RPMI8226 (cell line): ENCODE results near the gene DACH1.
"Not testable (repeated sequence)": the region's sequence is repeated elsewhere in the genome, so short reads cannot be mapped to it uniquely, and the experiment has no call there.

Experiments
- DNase-seq: peaks from one replicate; pipeline ENCODE4 v3.0.0-alpha.2; 2015

Gene DACH1

DNA sequence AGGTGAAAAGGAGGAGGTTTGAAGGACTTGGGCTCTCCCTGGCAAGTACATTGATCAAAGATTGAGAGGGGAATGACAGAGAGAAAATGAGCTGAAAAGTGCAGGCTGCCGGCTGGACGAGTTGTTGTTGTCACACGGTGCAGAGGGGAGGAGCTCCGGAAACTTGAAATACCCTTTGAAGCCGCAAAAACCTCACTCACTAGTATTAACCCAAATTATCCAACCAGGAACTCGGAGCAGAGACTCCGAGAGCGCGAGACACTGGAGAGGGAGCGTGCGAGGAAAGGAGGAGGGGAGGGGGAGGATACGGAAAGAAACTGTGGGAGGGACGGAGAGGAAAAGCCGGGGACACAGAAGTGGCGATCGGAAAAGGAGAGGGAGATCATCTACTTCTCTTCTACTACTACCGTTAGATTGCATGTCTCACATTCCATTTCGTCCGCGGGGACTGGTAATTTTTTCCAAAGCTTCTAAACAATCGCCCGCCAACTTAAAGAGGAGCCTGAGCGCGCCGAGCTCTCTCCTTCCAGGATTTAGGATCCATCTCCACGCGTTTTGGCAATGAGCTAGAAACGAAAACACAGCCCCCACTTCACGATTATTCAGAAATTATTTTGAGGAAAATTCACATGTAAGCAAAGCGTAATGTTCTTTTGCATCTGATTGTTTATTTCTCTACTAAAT, at the start of gene DACH1:
Gene DACH1, minus strand, starts transcription at position 74 of the 684 bp plus-strand sequence.
- DNase-seq, result peak; percentile 15

DNA sequence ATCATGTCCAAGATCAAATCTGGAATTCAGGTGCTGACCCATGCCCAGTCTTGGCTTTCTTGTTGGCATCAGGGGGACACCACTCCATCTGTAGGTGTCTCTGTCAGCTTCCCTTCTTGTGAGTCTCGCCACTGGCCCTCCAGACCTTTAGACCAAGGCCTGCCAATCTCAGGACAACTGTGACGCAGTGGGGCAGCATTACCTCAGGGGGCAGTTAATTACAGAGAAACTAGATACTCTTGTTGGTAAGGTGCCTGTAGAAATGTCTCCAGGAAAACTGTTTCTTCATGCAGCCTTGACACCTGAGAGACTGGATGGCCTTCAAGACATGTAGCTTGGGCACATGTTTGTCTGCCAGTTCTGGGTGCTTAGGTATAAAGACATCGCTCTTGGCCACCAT, 46.7 kb upstream of the DACH1 start:
- DNase-seq, result no peak

DNA sequence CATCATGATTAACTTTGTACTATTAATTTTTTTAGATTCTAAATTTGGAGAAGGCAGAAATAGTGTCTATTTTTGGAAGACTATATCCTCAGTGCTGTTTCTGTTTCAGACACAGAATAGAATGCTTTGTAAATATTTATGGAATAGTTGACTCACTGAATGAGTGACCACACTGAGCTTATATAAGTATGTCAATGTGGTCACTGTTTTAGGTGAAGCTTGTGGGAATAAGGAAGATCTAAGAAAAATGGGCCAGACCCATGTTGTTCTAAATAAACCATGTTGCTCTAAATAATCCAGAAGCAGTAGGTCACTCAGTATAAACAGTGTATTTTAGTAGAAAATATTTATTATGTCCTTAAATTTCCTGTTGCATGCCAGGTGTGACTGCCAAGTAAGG, 45.5 kb upstream of the DACH1 start:
- DNase-seq, result no peak

DNA sequence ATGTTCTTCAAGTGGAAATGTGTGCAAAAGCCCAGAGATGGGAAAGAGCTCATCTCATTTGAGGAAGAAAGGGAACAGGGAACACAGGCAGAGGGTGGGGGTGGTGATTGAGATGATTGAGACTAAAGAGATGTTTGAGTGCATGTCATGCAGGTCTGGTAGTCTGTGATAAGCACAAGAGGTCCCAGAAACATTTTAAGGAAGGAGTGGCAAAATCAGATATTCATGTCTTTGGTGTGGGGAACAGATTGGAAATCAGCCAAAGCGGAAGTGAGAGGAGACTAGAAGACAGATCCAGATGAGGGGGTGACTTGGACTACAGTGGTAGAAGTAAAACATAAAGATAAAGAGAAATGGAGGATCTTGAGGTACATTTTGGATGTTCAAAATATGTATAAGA, 39.4 kb upstream of the DACH1 start:
- no peak for DNase-seq

DNA sequence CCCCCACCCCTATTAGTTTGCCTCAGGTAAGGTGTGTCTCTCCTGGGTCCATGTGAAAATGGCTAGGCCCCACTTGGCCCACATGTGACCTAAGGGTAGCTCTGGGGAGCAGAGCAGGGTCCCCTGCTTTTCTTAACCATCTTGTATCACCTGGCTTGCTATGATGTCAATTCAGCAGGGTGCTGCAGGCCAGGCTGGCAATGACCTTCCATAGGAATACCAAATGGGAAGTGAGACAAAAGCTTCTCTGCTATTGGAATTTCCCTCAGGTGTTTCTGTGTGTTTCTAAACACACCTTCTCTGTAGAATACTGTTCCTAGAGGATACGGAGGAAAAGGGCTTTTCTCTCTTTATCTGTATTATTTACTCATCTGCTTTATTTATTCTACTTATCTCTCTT, 35.7 kb upstream of the DACH1 start:
- DNase-seq, result no peak

DNA sequence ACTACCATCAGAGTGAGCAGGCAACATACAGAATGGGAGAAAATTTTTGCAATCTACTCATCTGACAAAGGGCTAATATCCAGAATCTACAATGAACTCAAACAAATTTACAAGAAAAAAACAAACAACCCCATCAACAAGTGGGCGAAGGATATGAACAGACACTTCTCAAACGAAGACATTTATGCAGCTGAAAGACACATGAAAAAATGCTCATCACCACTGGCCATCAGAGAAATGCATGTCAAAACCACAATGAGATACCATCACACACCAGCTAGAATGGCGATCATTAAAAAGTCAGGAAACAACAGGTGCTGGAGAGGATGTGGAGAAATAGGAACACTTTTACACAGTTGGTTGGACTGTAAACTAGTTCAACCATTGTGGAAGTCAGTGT, 26.5 kb upstream of the DACH1 start:
- not testable (repeated sequence) for DNase-seq

DNA sequence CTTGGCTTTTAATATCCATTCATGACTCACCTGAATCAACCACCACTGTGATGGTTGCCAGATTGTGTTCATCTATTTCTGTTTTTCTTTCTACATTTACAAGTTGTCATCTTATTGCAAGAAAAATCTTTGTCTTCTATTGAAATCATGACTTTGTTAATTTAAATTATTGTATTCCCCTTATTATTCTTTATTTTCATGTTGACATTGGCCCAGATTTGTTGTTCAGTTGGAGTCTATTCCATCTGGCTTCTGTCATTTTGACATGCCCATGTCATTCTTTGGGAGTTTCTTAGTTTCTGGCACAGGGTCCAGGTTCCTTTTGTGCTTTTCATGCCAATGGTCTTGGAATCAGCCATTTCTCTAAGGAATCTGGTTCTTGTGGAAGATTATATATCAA, 19.9 kb upstream of the DACH1 start:
- DNase-seq, result no peak

DNA sequence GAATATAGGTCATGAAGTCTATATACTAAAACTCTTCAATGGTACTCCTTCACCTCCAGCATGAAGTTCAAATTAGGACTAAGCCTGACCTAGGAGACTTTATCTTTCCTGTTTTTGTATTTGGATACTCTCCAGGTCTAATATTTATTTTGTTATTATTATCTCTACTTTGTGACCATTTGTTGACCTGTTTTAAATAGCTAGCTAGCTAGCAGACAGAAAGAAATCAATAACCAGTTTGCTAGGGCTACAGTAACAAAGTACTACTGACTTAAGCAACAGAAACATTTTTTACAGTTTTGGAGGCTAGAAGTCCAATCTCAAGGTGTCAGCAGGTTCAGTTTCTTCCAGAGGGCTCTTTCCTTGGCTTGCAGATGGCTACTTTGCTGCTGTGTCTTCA, 15.1 kb upstream of the DACH1 start:
- DNase-seq, result no peak

DNA sequence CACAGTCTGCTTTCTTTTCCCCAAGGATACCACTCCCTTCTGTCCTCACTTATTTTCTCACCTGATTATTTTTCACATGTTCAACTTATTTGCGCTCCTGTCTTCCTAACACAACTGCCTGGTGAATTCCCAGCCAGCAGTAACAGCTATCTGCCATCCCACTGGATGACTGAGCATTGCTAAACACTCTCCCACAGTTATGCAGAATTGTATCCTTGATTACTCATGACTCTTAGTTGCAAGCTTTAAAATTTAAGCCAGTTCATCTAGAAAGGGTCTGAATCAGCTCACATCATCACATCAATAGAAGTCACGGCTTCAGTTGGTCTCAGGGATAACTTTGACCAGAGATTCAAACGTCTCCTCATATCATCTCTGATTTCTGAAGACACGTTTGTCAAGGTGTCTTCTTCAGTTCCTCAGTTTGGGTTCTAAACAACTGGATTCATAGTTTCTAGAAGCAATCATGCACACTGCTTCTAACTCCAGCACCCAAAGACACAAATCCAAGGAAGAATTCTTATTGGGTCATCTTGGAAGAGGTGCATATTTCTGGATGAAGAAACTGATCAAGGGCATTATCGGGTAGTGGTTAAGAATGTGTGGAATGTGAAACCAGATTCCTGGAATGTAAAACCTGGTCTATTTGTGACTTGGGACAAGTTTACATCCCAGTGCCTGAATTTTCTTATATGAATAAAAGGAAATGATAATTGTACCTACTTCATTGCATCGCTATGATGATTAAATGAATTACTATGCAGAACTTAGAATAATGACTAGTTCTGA, 13.9 kb upstream of the DACH1 start:
- DNase-seq, result no peak

DNA sequence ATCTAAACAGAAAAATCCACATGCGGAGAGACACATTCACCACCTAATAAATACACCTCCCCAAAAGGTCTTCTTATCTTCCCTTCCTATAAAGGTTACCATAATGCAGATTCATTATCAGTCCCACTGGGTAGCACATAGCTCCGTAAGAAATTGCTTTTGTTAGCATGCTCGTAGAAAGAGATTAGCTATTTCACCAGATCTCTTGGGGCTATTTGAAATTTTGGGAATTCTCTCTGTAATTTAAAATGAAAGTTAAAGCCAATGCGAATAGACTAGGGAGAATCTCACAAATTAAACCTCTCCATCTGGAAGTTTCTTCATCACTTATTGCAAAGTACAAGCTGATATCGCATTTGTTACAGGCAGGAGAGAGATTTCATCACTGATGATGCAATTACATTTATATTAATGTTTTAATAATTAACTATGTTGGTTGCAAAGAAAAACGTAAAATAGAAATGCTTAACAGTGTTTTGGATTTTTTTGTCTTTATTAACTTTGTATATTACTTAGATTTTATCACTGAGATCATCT, 12.9 kb upstream of the DACH1 start:
- no peak for DNase-seq

DNA sequence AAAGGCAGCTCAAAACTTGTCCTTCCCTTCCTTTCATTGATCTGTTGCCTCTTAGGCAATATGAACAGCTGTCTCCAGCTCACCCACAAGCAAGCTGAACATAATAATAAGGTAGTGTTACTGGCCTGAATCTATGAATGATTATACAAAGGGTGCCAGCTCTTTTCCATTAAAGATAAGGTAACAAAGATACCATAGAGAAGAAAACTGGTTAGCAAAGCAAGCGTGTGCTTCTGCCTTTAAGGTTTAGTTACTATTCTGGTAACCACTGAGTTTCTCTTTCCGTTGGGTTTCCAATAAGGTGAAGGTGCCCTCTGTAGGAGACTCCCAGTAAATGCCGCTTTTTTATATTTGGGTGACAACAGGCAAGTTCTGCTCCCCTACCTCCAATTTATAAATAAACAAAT, 12.1 kb upstream of the DACH1 start:
- peak; percentile 19 for DNase-seq

DNA sequence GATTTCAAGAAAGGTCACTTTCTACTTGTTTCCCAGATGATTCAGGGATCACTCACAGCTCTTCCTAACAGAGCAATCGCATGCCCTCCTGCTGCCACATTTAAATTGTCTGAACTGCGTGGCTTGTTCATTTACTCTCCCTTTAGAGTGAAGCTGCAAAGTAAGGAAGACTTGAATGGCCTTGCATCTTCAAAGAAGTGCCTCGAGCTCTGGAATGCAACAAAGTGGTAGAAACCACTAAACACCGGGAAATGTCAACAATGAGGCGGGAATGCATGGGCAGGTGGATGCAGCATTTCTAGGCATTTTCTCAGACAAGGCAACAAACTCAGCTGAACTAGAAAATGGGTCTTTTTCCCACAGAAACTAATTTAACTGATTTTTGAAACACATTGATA, 10.3 kb upstream of the DACH1 start:
- no peak for DNase-seq

DNA sequence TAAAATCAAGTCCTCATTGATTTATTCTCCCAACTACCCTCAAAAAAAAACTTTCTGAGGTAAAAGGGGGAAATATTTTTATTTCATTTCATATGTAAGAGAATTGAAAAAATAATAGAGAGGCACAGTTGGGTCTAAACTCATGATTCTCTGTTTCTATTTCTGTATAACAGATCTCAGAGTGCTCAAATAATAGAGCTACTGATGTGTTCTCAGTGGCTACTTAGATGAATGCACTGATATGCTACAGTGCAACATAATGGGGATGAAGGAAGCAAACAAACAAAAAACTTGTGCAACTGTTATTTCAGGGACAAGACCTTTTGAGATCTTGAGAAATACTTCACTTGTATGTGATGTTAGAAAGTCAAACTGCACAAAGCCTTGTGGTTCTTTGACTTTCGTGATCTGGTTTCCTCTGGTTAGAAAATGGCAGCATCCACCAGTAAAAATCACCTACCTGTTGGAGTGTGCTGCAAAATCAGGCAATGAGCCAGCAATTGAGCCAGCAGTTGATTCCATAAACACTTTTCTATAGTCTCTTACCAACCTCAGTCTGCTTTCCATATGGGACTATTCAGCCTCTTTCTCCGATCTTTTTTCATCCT, 9.7 kb upstream of the DACH1 start:
- no peak for DNase-seq

DNA sequence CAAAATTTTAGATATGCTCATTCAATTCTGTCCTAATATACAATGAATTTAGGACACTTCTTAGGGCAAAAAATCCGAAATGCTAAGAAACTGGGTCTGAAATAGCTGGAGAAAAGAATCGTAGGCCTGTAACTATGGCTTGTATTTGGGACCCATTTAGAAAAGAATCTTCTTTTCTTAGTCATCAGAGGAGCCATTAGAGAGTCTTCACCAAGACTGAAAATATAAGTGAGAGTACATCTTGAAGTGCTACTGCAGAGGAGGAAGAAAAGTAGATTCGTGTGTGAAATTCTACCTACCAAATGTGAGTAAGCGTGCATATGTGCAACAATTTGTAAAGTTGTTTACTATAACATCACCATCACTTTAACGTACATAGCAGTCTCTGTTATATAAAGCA, 8.8 kb upstream of the DACH1 start:
- DNase-seq, result no peak

DNA sequence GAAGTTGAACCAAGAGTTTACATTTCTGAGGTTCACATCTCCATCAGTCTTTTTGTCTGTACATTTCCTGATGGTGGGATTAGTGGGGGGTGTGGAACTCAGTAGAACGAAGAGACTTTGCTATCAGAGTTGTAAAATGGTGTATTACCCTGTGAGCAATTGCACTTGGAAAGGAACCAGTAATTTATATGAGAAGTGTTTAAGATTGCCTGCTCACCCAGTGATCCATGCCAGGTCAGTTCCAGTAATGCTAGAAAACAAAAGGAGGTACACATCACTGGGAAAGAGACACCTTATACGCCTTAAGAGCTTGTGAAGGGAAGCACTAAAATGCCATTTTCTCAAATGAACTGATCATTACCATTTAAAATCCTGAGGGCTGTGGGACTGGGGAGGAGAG, 7.5 kb upstream of the DACH1 start:
- no peak for DNase-seq

DNA sequence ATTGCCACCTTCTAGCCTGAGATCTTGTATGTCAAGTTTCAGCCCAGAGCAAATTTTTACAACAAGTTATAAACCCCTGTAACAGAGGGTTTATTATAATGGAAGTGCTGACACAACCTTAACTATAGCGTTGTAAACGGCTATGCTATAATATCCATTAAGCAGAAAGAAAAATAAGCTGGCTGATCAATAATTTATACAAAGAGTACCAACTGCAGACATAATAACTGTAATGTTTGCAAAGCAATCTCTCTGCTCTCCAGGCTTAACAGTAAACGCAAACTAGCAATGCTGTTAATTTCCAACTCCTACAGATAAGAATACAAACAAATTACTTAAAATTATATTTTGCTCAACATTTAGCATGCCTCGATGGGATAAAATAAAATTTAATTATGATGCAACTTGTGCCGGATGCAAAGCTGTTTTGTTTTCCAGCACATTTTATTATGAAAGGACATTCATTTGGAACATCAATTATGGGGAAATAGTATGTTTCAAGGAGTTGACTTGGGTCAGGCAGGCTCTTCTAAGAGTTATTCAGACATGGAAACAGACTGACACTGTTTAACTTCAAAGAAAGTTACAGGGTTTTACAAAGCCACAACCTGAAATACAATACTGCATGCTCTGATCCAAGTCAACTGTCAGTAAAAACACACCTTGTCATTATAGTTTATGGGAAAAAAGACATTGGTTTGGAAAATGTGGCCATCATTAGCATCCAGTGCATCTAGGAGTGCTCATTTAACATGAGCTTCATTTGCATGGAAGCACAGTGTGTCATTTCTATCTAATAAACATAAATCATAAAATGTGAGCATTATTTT, 6.6 kb upstream of the DACH1 start:
- no peak for DNase-seq

DNA sequence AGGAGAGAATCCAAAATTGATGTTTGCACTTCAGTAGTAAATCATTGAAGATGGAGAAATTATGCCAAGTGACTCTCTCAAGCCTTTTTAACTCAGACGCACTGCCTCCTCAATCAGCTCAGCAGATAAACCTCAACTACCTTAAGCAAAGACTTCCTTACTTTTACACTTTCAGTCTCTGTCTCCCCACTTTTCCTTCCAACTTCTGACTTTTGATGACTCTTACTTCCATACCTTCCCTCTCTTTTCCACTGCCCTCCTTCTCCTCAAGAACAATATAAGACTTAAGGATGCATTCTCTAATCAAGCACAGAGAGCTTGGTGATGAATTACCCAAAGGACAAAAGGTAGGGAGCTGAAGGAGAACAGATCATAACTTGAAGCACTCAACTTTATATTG, 4.8 kb upstream of the DACH1 start:
- no peak for DNase-seq

DNA sequence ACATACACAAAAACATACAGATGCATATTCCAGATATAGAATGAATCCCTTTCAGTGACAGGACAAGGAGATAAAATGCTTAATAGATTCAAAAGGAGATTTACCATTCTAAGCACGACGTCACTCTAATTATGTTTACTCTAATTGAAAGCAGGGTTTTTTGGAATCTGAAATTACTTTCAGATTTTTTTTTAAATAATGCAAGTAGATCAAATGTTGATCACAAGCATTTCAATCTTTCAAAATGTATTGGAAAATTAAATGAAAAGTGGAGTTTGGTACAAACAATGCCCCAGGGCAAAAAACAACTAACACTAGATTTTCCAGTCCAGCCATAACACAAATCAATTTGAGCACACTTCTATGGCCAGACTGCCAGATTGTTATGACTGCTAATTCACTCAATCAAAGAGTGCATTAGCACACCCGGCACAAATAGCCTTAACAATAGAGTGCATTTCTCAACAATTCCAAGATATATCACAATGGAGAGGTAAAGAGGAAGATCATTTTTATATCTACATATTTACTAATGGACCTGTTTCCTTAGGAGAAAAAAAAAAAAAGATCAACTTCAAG, 4.3 kb upstream of the DACH1 start:
- DNase-seq, result no peak

DNA sequence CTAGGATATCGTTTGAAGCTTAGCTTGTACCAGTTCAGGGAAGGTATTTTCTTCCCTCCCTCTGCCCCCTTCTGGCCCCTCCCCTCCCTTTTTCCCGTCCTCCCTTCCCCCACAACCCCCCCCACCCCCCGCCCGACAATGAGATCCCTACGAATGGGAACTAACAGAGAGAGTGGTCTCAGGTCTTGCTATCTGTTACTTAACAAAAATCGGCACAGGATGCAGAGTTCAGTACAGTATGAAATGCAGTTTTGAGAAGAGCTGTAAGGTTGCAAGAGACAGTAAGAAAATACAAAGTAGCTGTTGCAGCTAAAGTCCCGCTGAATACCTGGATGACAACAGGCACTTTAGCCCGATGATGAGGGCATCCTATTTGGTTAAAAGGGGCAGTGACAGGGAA, 3.1 kb upstream of the DACH1 start:
- DNase-seq, result no peak

DNA sequence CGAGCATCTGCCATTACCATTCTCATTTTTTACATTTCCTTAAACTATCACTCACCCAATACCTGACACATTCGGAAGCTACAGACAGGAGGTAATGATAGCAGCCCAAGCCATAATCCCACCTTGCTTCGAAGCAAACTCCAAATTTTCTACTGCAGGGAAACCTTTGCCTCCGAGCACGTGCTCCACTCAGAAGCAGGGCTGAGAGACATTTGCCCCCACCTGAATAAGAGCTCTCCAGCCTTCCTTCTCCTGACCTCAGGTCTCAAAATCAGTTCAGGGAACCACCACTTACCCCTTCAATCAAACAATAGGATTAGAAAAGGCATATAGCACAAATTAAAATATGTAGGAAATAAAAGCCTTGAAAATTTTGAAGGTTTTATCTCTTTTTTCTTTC, 2.3 kb upstream of the DACH1 start:
- DNase-seq, result no peak

DNA sequence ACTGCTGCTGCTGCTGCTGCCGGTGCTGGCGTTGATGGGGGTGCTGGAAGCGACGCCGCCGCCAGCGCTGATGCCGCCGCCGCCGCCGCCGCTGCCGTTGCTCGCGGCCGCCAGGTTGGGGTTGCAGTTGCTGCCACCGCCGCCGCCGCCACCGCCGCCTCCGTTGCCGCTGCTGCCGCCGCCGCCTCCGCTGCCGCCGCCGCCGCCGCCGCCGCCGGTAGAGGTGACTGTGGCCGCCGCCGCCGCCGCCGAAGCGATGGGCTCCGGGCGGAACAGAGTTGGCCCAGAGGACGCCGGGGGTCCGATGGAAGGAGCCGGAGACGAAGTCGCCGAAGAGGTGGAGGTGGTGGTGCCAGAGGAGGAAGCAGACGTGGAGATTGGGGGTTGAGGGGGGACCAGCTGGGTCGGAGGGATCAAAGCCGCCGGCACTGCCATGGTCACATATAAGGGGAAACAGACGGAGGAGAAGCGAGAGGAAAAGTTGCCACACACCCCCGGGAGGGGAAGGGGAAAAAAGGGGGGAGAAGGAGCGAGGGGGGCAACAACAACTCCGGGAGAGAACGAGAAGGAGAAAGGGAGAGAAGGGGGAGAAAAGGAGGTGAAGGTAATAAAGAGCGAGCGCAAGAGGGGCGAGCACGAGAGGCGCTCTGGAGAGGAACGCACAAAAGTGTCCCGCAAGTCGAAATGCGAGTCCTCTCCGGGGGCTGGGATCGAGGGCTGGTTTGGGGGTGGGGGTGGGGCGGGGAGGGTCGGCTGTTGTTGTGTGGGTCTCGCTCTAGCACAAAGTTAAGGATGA, 471 bp downstream of the DACH1 start:
- peak; percentile 9 for DNase-seq

DNA sequence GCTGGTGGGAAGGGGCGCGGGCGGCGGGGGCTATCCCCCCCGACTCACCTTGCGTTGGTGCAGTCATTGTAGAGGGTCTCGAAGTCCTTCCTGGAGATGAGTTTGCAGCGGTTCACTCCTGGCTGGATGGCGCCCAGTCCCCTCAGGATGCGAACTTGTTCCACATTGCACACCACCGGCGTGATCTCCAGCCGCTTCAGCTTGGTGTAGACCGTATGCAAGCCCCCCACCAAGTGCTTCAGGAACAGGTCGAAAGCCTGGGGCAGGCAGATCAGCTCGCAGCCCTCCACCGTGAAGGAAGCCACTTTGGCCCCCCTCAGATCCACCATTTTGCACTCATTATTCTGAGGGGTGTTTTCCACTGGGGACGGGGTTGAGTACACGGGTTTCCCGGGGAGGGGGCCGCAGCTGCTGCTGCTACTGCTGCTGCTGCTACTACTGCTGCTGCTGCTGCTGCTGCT, 1.1 kb downstream of the DACH1 start:
- no peak for DNase-seq
